H9 (cell line): ENCODE data around the gene DOCK10. TPM values are rescaled to one million over a fixed set of nuclear protein-coding genes. Genes with fewer than 3 reads are reported as not detected.

Experiments used
- DNase-seq: peaks from one replicate; pipeline ENCODE4 v3.0.0-alpha.2; 2017
- H2AFZ ChIP-seq: one replicate; pipeline ENCODE4 v1.6.1; 2013; ENCODE audit warnings: mild to moderate bottlenecking, low read length, control low read depth, moderate library complexity
- H2AK5ac ChIP-seq: 2 replicates; pipeline ENCODE4 v1.6.1; 2013; ENCODE audit warnings: low read length, control low read depth, mixed read lengths; ENCODE audit not compliant: insufficient read length
- H2BK120ac ChIP-seq: one replicate; pipeline ENCODE4 v1.6.1; 2013; ENCODE audit warnings: low read depth, mild to moderate bottlenecking, low read length, control low read depth, inconsistent platforms; ENCODE audit not compliant: poor library complexity, severe bottlenecking
- H2BK12ac ChIP-seq: 2 replicates; pipeline ENCODE4 v1.6.1; 2013; ENCODE audit warnings: low read length, control low read depth, mixed read lengths, low read depth; ENCODE audit not compliant: insufficient read length
- H2BK15ac ChIP-seq: 2 replicates; pipeline ENCODE4 v1.6.1; 2013; ENCODE audit warnings: low read depth, low read length, control low read depth
- H2BK20ac ChIP-seq: one replicate; pipeline ENCODE4 v1.6.1; 2013; ENCODE audit warnings: low read depth, mild to moderate bottlenecking, low read length, control low read depth, inconsistent platforms; ENCODE audit not compliant: poor library complexity, severe bottlenecking
- H2BK5ac ChIP-seq: 2 replicates; pipeline ENCODE4 v1.6.1; 2013; ENCODE audit warnings: low read length, control low read depth, mixed read lengths; ENCODE audit not compliant: insufficient read length
- H3K14ac ChIP-seq: 2 replicates; pipeline ENCODE4 v1.6.1; 2013; ENCODE audit warnings: low read length, control low read depth; ENCODE audit not compliant: insufficient read depth
- H3K18ac ChIP-seq: 2 replicates; pipeline ENCODE4 v1.6.1; 2013; ENCODE audit warnings: low read depth, mild to moderate bottlenecking, mixed read lengths, low read length, control low read depth; ENCODE audit not compliant: insufficient read length
- H3K23ac ChIP-seq: 2 replicates; pipeline ENCODE4 v1.6.1; 2013; ENCODE audit warnings: low read length, control low read depth, mixed read lengths, low read depth; ENCODE audit not compliant: insufficient read length
- H3K23me2 ChIP-seq: 2 replicates; pipeline ENCODE4 v1.6.1; 2013; ENCODE audit warnings: low read depth, mild to moderate bottlenecking, mixed read lengths, low read length, control low read depth; ENCODE audit not compliant: insufficient read length, poor library complexity, severe bottlenecking
- H3K27ac ChIP-seq: 2 replicates; pipeline ENCODE4 v1.5.1; 2013; ENCODE audit warnings: low read length, control low read depth, mixed read lengths, low read depth; ENCODE audit not compliant: insufficient read length
- H3K27me3 ChIP-seq: 2 replicates; pipeline ENCODE4 v1.6.1; 2013; ENCODE audit warnings: low read length, control low read depth, inconsistent platforms; ENCODE audit not compliant: insufficient read depth
- H3K4ac ChIP-seq: 2 replicates; pipeline ENCODE4 v1.6.1; 2013; ENCODE audit warnings: low read depth, mild to moderate bottlenecking, control low read depth, inconsistent platforms, low read length, moderate library complexity
- H3K4me1 ChIP-seq: 2 replicates; pipeline ENCODE4 v1.6.1; 2013; ENCODE audit warnings: low read length, control low read depth, inconsistent platforms; ENCODE audit not compliant: insufficient read depth
- H3K4me2 ChIP-seq: 2 replicates; pipeline ENCODE4 v1.6.1; 2013; ENCODE audit warnings: low read length, control low read depth, mixed read lengths; ENCODE audit not compliant: insufficient read length, insufficient read depth
- H3K56ac ChIP-seq: 2 replicates; pipeline ENCODE4 v1.6.1; 2013; ENCODE audit warnings: low read depth, mild to moderate bottlenecking, mixed read lengths, low read length, control low read depth; ENCODE audit not compliant: insufficient read length
- H3K79me1 ChIP-seq: 2 replicates; pipeline ENCODE4 v1.6.1; 2013; ENCODE audit warnings: low read depth, mild to moderate bottlenecking, moderate library complexity, low read length, control low read depth, inconsistent platforms; ENCODE audit not compliant: insufficient read depth, poor library complexity, severe bottlenecking
- H3K79me2 ChIP-seq: 2 replicates; pipeline ENCODE4 v1.6.1; 2013; ENCODE audit warnings: low read length, control low read depth, inconsistent platforms; ENCODE audit not compliant: insufficient read depth
- H3K9ac ChIP-seq: 2 replicates; pipeline ENCODE4 v1.6.1; 2013; ENCODE audit warnings: low read length, control low read depth, mixed read lengths; ENCODE audit not compliant: insufficient read length; ENCODE audit errors: extremely low read depth
- H3K9me3 ChIP-seq: one replicate; pipeline ENCODE4 v1.6.1; 2013; ENCODE audit warnings: low read depth, low read length, inconsistent platforms; ENCODE audit not compliant: control insufficient read depth
- H3T11ph ChIP-seq: one replicate; pipeline ENCODE4 v1.6.1; 2013; ENCODE audit warnings: mild to moderate bottlenecking, low read length, control low read depth, inconsistent platforms
- H4K20me1 ChIP-seq: one replicate; pipeline ENCODE4 v1.6.1; 2013; ENCODE audit not compliant: control insufficient read depth, insufficient read length, insufficient read depth
- H4K5ac ChIP-seq: 2 replicates; pipeline ENCODE4 v1.6.1; 2013; ENCODE audit warnings: low read depth, mild to moderate bottlenecking, mixed read lengths, low read length, control low read depth; ENCODE audit not compliant: insufficient read length
- H4K8ac ChIP-seq: replicated peaks from 2 replicates; pipeline ENCODE4 v1.6.1; 2013; ENCODE audit warnings: low read length, control low read depth, mixed read lengths, low read depth; ENCODE audit not compliant: insufficient read length
- H4K91ac ChIP-seq: 2 replicates; pipeline ENCODE4 v1.6.1; 2013; ENCODE audit warnings: low read depth, mild to moderate bottlenecking, moderate library complexity, mixed read lengths, low read length, control low read depth; ENCODE audit not compliant: insufficient read length
- H3K27ac Mint-ChIP-seq, 3 experiments: 2 replicates in 2 of 3; 3 replicates in 1 of 3; pipeline ENCODE4 v1.8.0; 2020 to 2021; ENCODE audit warnings: mixed read lengths in 3 of 3, mild to moderate bottlenecking in 1 of 3, moderate library complexity in 1 of 3
- H3K27me3 Mint-ChIP-seq: 2 replicates; pipeline ENCODE4 v1.8.0; 2021; ENCODE audit warnings: low read depth, mild to moderate bottlenecking, moderate library complexity, mixed read lengths
- H3K36me3 Mint-ChIP-seq, 3 experiments: 2 replicates in 2 of 3; 3 replicates in 1 of 3; pipeline ENCODE4 v1.8.0; 2020 to 2021; ENCODE audit warnings: low read depth in 3 of 3, mixed read lengths in 3 of 3; ENCODE audit not compliant: insufficient read depth in 1 of 3
- H3K4me1 Mint-ChIP-seq, 2 experiments: 2 replicates each; pipeline ENCODE4 v1.8.0; 2020; ENCODE audit warnings: mixed read lengths in 2 of 2
- H3K4me3 Mint-ChIP-seq, 2 experiments: 2 replicates in 1 of 2; 3 replicates in 1 of 2; pipeline ENCODE4 v1.8.0; 2020 to 2021; ENCODE audit warnings: mild to moderate bottlenecking in 2 of 2, mixed read lengths in 2 of 2, moderate library complexity in 1 of 2
- H3K9me3 Mint-ChIP-seq, 2 experiments: 2 replicates in 1 of 2; 3 replicates in 1 of 2; pipeline ENCODE4 v1.8.0; 2020; ENCODE audit warnings: mild to moderate bottlenecking in 2 of 2, mixed read lengths in 2 of 2, moderate library complexity in 1 of 2
- CTCF ChIP-seq: fragments of 200-600 bp; sonication (generic); conservative IDR thresholded peaks from 3 replicates; pipeline ENCODE4 v1.8.0; 2021; ENCODE audit warnings: antibody characterized with exemption, mild to moderate bottlenecking
- WGBS: extraction: QIAGEN DNeasy Blood & Tissue Kit; methylation state at CpG from one replicate; pipeline ENCODE4 v1.1.7; 2013; ENCODE audit warnings: missing lambda C conversion rate, low lambda C conversion rate, mixed read lengths; ENCODE audit not compliant: insufficient read length; ENCODE audit errors: extremely low coverage; 5-methylcytosine and 5-hydroxymethylcytosine counted together
- total RNA-seq: library from RNA; stranded (reverse); gene quantifications from 2 replicates; pipeline ENCODE4 v1.2.1, GENCODE V29; 2021

Gene DOCK10
- total RNA-seq, 1 experiment from 2014 or later: 0.79 TPM

DNA sequence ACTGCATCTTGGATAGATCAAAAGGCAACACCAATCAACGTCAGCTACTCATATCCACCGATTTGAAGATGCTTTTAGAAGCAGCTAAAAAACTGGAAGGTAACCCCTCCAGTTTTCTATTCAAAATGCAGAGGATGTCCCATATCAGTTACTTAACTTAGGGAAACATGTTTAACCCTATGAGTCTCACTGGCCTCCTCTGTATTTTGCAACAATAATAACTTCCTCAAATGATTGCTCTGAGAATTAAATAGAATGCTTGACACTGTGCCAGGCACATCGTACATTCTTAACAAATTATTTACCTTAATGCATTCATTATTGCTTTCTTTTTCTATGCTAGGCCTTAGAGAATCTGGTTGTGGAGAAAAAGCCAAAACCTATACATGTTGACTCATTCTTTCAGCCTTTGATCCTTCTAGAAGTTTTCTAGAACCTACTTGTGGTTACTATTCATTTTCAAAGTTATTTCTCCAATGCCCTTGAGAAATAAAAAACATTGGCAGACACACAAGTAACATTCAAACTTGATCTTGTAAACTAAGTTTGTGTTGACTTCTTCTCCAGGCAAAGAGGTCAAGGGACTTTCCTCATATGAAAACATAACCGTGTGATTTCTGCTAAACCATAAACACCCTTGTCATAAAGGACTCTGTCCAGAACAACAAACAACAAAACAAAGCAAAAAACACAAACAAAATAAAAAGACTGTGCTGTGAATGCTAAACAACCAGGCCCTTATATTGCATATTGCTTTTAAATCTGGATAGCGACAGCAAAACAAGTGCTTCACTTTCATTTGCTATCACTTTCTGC, 4.6 kb downstream of the DOCK10 start:
- no peaks in the 10 kb centered on the region for H3K36me3 Mint-ChIP-seq
- Histone ChIP-seq H4K91ac (no peak overlapping the region), H3K4me2 (no peak overlapping the region), H3K9me3 (no peaks in the 10 kb centered on the region), H2AFZ (no peak overlapping the region), H2BK12ac (no peak overlapping the region), H2AK5ac (no peak overlapping the region), H3K4me1 (no peaks in the 10 kb centered on the region), H4K20me1 (no peaks in the 10 kb centered on the region), H3K27ac (no peak overlapping the region), H2BK20ac (no peak overlapping the region), H3K23me2 (peaks cover 14% of the 10 kb centered on the region), H3K4ac (no peak overlapping the region), H2BK5ac (no peak overlapping the region), H3K56ac (no peak overlapping the region), H3K9ac (no peak overlapping the region), H3K79me2 (no peaks in the 10 kb centered on the region), H3K14ac (no peak overlapping the region), H3K18ac (no peak overlapping the region), H3K23ac (no peak overlapping the region), H2BK15ac (no peak overlapping the region), H2BK120ac (no peak overlapping the region), H4K8ac (no peak overlapping the region), H3K79me1 (no peaks in the 10 kb centered on the region), H3T11ph (no peak overlapping the region), H3K27me3 (peaks cover 14% of the 10 kb centered on the region; the same call in 1 of the 2 replicates), H4K5ac (no peak overlapping the region)
- no peak for DNase-seq
- peaks cover 45% of the 10 kb centered on the region for H3K27me3 Mint-ChIP-seq
- TF ChIP-seq CTCF: no peak
- H3K27ac Mint-ChIP-seq: no peak overlapping the region
- peaks cover 7 to 8% of the 10 kb centered on the region in 2 experiments for H3K4me1 Mint-ChIP-seq
- H3K9me3 Mint-ChIP-seq: no peaks in the 10 kb centered on the region
- no CpG with 5 or more reads among the region's 5 CpGs for WGBS
- H3K4me3 Mint-ChIP-seq: no peak overlapping the region
